Neural cell (in vitro differentiated cells): Measurements from ENCODE around the gene STARD10. TPM values are rescaled to one million over a fixed set of nuclear protein-coding genes. Genes with fewer than 3 reads are reported as not detected.

ENCODE experiments used
- H2AFZ ChIP-seq: fragments of 200-600, 300-800 bp; sonication (generic), shearing (Covaris generic); 2 replicates; pipeline ENCODE4 v1.6.0; 2014; ENCODE audit warnings: low read depth, mild to moderate bottlenecking, antibody characterized with exemption, low read length, moderate library complexity
- H3F3A ChIP-seq: fragments of 200-600 bp; shearing (Covaris generic); 2 replicates; pipeline ENCODE4 v1.6.1; 2016; ENCODE audit warnings: mild to moderate bottlenecking, moderate library complexity, mixed read lengths, antibody characterized with exemption, low read length; ENCODE audit not compliant: insufficient read depth, poor library complexity, severe bottlenecking
- H3K27ac ChIP-seq: fragments of 200-600, 300-800 bp; sonication (generic), shearing (Covaris generic); 2 replicates; pipeline ENCODE4 v1.5.1; 2014; ENCODE audit warnings: mild to moderate bottlenecking, low read length, moderate library complexity
- H3K27me3 ChIP-seq: fragments of 300-800, 200-600 bp; sonication (generic), shearing (Covaris generic); 2 replicates; pipeline ENCODE4 v1.6.0; 2014; ENCODE audit warnings: mild to moderate bottlenecking, low read depth, low read length, moderate library complexity; ENCODE audit not compliant: insufficient read depth
- H3K36me3 ChIP-seq: fragments of 300-800, 200-600 bp; sonication (generic), shearing (Covaris generic); 2 replicates; pipeline ENCODE4 v1.5.1; 2014; ENCODE audit warnings: mild to moderate bottlenecking, antibody characterized with exemption, low read length, moderate library complexity; ENCODE audit not compliant: insufficient read depth
- H3K4me2 ChIP-seq: fragments of 300-800, 200-600 bp; sonication (generic), shearing (Covaris generic); 2 replicates; pipeline ENCODE4 v1.6.0; 2014; ENCODE audit warnings: mild to moderate bottlenecking, low read length
- H3K4me3 ChIP-seq: fragments of 300-800, 200-600 bp; sonication (generic), shearing (Covaris generic); 2 replicates; pipeline ENCODE4 v1.5.1; 2014; ENCODE audit warnings: mild to moderate bottlenecking, low read length, moderate library complexity
- H3K79me2 ChIP-seq: fragments of 200-600 bp; shearing (Covaris generic); replicated peaks from 2 replicates; pipeline ENCODE4 v1.6.0; 2014; ENCODE audit warnings: mild to moderate bottlenecking, low read length, moderate library complexity; ENCODE audit not compliant: insufficient read depth
- H3K9ac ChIP-seq: fragments of 300-800, 200-600 bp; sonication (generic), shearing (Covaris generic); 2 replicates; pipeline ENCODE4 v1.6.1; 2016; ENCODE audit warnings: mild to moderate bottlenecking, low read length, mixed read lengths
- H3K9me2 ChIP-seq: fragments of 200-600 bp; shearing (Covaris generic); 2 replicates; pipeline ENCODE4 v1.6.1; 2016; ENCODE audit warnings: mild to moderate bottlenecking, low read length, mixed read lengths; ENCODE audit not compliant: insufficient read depth
- H3K9me3 ChIP-seq: fragments of 200-600, 300-800 bp; sonication (generic), shearing (Covaris generic); 2 replicates; pipeline ENCODE4 v1.6.1; 2016; ENCODE audit warnings: mild to moderate bottlenecking, mixed run types, low read length, moderate library complexity, mixed read lengths
- H4K20me1 ChIP-seq: fragments of 200-600 bp; shearing (Covaris generic); 2 replicates; pipeline ENCODE4 v1.6.1; 2016; ENCODE audit warnings: mild to moderate bottlenecking, mixed run types; ENCODE audit not compliant: insufficient read depth
- EP300 ChIP-seq: fragments of 450-650 bp; conservative IDR thresholded peaks from 2 replicates; pipeline ENCODE4 v1.6.1; 2014; ENCODE audit warnings: antibody characterized with exemption, mild to moderate bottlenecking, moderate library complexity; ENCODE audit not compliant: poor library complexity, severe bottlenecking
- EZH2 ChIP-seq: fragments of 200-600, 300-800 bp; shearing (Covaris generic), sonication (generic); IDR thresholded peaks from 2 replicates; pipeline ENCODE4 v1.6.1; 2014; ENCODE audit warnings: antibody characterized with exemption, low read length, borderline replicate concordance, mild to moderate bottlenecking; ENCODE audit not compliant: insufficient read depth, poor library complexity, severe bottlenecking
- MXI1 ChIP-seq: fragments of 450-650 bp; conservative IDR thresholded peaks from 2 replicates; pipeline ENCODE4 v1.6.1; 2014; ENCODE audit warnings: antibody characterized with exemption, mild to moderate bottlenecking; ENCODE audit not compliant: poor library complexity, severe bottlenecking
- POLR2AphosphoS5 ChIP-seq: IDR thresholded peaks from 2 replicates; pipeline ENCODE4 v1.6.1; 2012
- RAD21 ChIP-seq: fragments of 450-650 bp; conservative IDR thresholded peaks from 2 replicates; pipeline ENCODE4 v1.6.1; 2014; ENCODE audit warnings: antibody characterized with exemption, mild to moderate bottlenecking, moderate library complexity
- REST ChIP-seq: IDR thresholded peaks from 2 replicates; pipeline ENCODE4 v1.6.1; 2012; ENCODE audit warnings: borderline replicate concordance
- SMC3 ChIP-seq: fragments of 450-650 bp; conservative IDR thresholded peaks from 2 replicates; pipeline ENCODE4 v1.6.1; 2014; ENCODE audit warnings: antibody characterized with exemption, mild to moderate bottlenecking, moderate library complexity; ENCODE audit not compliant: poor library complexity
- TAF1 ChIP-seq: IDR thresholded peaks from 2 replicates; pipeline ENCODE4 v1.6.1; 2012; ENCODE audit warnings: low read depth
- polyA plus RNA-seq: library from polyadenylated mRNA; depleted of rRNA; stranded (reverse); fragments of >200 nt; gene quantifications from 2 replicates; pipeline ENCODE4 v1.2.3, GENCODE V29; 2014
- TF ChIP-seq, protein P1 (sequence below): fragments of 450-650 bp; IDR thresholded peaks from 2 replicates; pipeline ENCODE4 v1.5.1; 2014; ENCODE audit warnings: antibody characterized with exemption, mild to moderate bottlenecking, moderate library complexity; ENCODE audit not compliant: poor library complexity, severe bottlenecking

The STARD10 gene
- polyA plus RNA-seq, 1 donor from 2014 or later, result 29.0 TPM

DNA sequence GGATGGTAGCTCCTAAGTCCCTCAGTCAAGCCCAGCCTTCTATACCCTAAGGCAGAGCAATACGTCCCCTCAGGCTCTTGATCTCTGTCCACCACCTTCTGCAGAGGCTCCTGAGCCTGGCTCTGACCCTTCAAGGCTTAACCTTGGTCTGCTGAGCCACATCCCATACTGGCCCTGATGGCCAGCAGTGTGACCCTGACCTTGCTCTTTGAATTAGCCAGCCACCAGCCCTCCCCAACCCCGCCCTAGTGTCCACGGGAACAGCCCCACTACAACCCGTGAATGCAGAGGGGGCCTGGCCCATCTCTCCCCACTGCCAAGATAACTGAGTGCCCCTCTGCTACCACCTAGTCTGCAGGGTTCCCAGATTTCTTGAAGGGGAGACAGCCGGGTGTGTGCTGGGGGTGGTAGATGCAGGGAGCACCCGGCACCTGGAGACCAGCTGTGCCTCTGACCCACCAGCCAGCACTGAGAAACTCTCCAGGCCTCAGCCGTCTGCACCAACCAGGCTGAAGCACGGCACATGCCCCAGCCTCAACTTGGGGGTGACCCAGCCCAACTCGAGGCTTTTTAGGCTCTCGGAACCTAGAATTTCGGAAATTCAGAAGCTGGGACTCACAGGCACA, 47.8 kb downstream of the STARD10 start:
- H3K4me3 ChIP-seq, result no peak overlapping the region
- no peaks in the 10 kb centered on the region for H3K9me2 ChIP-seq
- no peaks in the 10 kb centered on the region for H4K20me1 ChIP-seq
- no peaks in the 10 kb centered on the region for H3K79me2 ChIP-seq
- H3K27me3 ChIP-seq, result no peaks in the 10 kb centered on the region
- H3K36me3 ChIP-seq, result no peaks in the 10 kb centered on the region
- no peak overlapping the region for H3K9ac ChIP-seq
- H2AFZ ChIP-seq, result no peak overlapping the region
- TF ChIP-seq REST, result no peak
- no peak overlapping the region for H3K4me2 ChIP-seq
- H3K9me3 ChIP-seq, result no peaks in the 10 kb centered on the region
- H3F3A ChIP-seq, result no peaks in the 10 kb centered on the region
- H3K27ac ChIP-seq, result no peak overlapping the region

GRCh38 chr11:72745511-72745910, 48.3 kb downstream of the STARD10 start:
- H2AFZ ChIP-seq, result no peak overlapping the region
- H3K4me3 ChIP-seq, result no peak overlapping the region
- H3K36me3 ChIP-seq, result no peaks in the 10 kb centered on the region
- no peaks in the 10 kb centered on the region for H3F3A ChIP-seq
- H3K4me2 ChIP-seq, result no peak overlapping the region
- no peak for TF ChIP-seq REST
- TF ChIP-seq MXI1, result no peak
- no peaks in the 10 kb centered on the region for H3K9me3 ChIP-seq
- H3K9me2 ChIP-seq, result no peaks in the 10 kb centered on the region
- H3K79me2 ChIP-seq, result no peaks in the 10 kb centered on the region
- H3K27ac ChIP-seq, result no peak overlapping the region
- H3K9ac ChIP-seq, result no peak overlapping the region
- no peaks in the 10 kb centered on the region for H3K27me3 ChIP-seq
- H4K20me1 ChIP-seq, result no peaks in the 10 kb centered on the region

GRCh38 chr11:72744474-72744873, 49.4 kb downstream of the STARD10 start:
- no peaks in the 10 kb centered on the region for H3K9me3 ChIP-seq
- no peaks in the 10 kb centered on the region for H4K20me1 ChIP-seq

More at GRCh38 chr11:72744474-72744873, 49.4 kb downstream of the STARD10 start:
- Histone ChIP-seq H3K4me3 (no peak overlapping the region), H2AFZ (no peak overlapping the region), H3K79me2 (no peaks in the 10 kb centered on the region), H3K36me3 (no peaks in the 10 kb centered on the region), H3K27ac (no peak overlapping the region), H3K9ac (no peak overlapping the region), H3K27me3 (no peaks in the 10 kb centered on the region), H3F3A (no peaks in the 10 kb centered on the region), H3K9me2 (no peaks in the 10 kb centered on the region), H3K4me2 (no peak overlapping the region)
- TF ChIP-seq EP300 (no peak), TAF1 (no peak), EZH2 (no peak), RAD21 (no peak), POLR2AphosphoS5 (no peak), SMC3 (no peak), REST (no peak), MXI1 (no peak)
- TF ChIP-seq, protein P1, sequence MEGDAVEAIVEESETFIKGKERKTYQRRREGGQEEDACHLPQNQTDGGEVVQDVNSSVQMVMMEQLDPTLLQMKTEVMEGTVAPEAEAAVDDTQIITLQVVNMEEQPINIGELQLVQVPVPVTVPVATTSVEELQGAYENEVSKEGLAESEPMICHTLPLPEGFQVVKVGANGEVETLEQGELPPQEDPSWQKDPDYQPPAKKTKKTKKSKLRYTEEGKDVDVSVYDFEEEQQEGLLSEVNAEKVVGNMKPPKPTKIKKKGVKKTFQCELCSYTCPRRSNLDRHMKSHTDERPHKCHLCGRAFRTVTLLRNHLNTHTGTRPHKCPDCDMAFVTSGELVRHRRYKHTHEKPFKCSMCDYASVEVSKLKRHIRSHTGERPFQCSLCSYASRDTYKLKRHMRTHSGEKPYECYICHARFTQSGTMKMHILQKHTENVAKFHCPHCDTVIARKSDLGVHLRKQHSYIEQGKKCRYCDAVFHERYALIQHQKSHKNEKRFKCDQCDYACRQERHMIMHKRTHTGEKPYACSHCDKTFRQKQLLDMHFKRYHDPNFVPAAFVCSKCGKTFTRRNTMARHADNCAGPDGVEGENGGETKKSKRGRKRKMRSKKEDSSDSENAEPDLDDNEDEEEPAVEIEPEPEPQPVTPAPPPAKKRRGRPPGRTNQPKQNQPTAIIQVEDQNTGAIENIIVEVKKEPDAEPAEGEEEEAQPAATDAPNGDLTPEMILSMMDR, result no peak
